PC-9 (cell line): ENCODE data around the gene GPR78.

ENCODE experiments used
- EZH2 ChIP-seq: fragments of 200-600 bp; sonication (generic); IDR thresholded peaks from 2 replicates; pipeline ENCODE4 v1.8.0; 2017; ENCODE audit warnings: antibody characterized with exemption, low read depth
- TF ChIP-seq, protein P1 (sequence below): fragments of 200-600 bp; sonication (generic); conservative IDR thresholded peaks from 2 replicates; pipeline ENCODE4 v1.6.1; 2017; ENCODE audit warnings: mixed run types, antibody characterized with exemption, mild to moderate bottlenecking, moderate library complexity

- TF ChIP-seq, protein P1, sequence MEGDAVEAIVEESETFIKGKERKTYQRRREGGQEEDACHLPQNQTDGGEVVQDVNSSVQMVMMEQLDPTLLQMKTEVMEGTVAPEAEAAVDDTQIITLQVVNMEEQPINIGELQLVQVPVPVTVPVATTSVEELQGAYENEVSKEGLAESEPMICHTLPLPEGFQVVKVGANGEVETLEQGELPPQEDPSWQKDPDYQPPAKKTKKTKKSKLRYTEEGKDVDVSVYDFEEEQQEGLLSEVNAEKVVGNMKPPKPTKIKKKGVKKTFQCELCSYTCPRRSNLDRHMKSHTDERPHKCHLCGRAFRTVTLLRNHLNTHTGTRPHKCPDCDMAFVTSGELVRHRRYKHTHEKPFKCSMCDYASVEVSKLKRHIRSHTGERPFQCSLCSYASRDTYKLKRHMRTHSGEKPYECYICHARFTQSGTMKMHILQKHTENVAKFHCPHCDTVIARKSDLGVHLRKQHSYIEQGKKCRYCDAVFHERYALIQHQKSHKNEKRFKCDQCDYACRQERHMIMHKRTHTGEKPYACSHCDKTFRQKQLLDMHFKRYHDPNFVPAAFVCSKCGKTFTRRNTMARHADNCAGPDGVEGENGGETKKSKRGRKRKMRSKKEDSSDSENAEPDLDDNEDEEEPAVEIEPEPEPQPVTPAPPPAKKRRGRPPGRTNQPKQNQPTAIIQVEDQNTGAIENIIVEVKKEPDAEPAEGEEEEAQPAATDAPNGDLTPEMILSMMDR = no peak
- TF ChIP-seq EZH2 = no peak
Measured at GRCh38 chr4:8599657-8600056, 19.5 kb downstream of the GPR78 start.
